ENCODE data around the gene NCKAP5. TPM values are rescaled to one million over a fixed set of nuclear protein-coding genes. Genes with fewer than 3 reads are reported as not detected.

NCKAP5 gene
- total RNA-seq, 1 donor from 2014 or later: 0.20 TPM

GRCh38 chr2:133600266-133600928 is 32.1 kb upstream of the NCKAP5 start:
- no peak for TF ChIP-seq CTCF (IDR thresholded peaks at IDR 0.05; ENCODE audit: partially characterized antibody, unreplicated experiment)
- Mint-ChIP-seq H3K4me3 (ENCODE audit: unreplicated experiment) (no peak overlapping the region), H3K4me1 (ENCODE audit: low read depth, unreplicated experiment) (no peaks in the 10 kb centered on the region), H3K27me3 (ENCODE audit: unreplicated experiment) (peaks cover 2% of the 10 kb centered on the region), H3K36me3 (ENCODE audit: unreplicated experiment) (no peaks in the 10 kb centered on the region), H3K27ac (ENCODE audit: unreplicated experiment) (no peak overlapping the region), H3K9me3 (ENCODE audit: unreplicated experiment) (no peaks in the 10 kb centered on the region)
- no peak for DNase-seq

- no peaks in the 10 kb centered on the region for H3K36me3 Mint-ChIP-seq (ENCODE audit: unreplicated experiment)
- H3K4me3 Mint-ChIP-seq (ENCODE audit: unreplicated experiment): no peak overlapping the region
- no peaks in the 10 kb centered on the region for H3K4me1 Mint-ChIP-seq (ENCODE audit: low read depth, unreplicated experiment)
- TF ChIP-seq CTCF (IDR thresholded peaks at IDR 0.05; ENCODE audit: partially characterized antibody, unreplicated experiment): no peak
- H3K27ac Mint-ChIP-seq (ENCODE audit: unreplicated experiment): no peak overlapping the region
- H3K27me3 Mint-ChIP-seq (ENCODE audit: unreplicated experiment): peaks cover 2% of the 10 kb centered on the region
- H3K9me3 Mint-ChIP-seq (ENCODE audit: unreplicated experiment): no peaks in the 10 kb centered on the region
- no peak for DNase-seq
Observed at GRCh38 chr2:133599811-133600210, 31.5 kb upstream of the NCKAP5 start.

- no peaks in the 10 kb centered on the region for H3K36me3 Mint-ChIP-seq (ENCODE audit: unreplicated experiment)
- no peak for TF ChIP-seq CTCF (IDR thresholded peaks at IDR 0.05; ENCODE audit: partially characterized antibody, unreplicated experiment)
- H3K4me3 Mint-ChIP-seq (ENCODE audit: unreplicated experiment): no peak overlapping the region
- no peaks in the 10 kb centered on the region for H3K9me3 Mint-ChIP-seq (ENCODE audit: unreplicated experiment)
- H3K27ac Mint-ChIP-seq (ENCODE audit: unreplicated experiment): no peak overlapping the region
- DNase-seq: no peak
- H3K27me3 Mint-ChIP-seq (ENCODE audit: unreplicated experiment): peaks cover 2% of the 10 kb centered on the region
- H3K4me1 Mint-ChIP-seq (ENCODE audit: low read depth, unreplicated experiment): no peaks in the 10 kb centered on the region
Observed at GRCh38 chr2:133599211-133599803, 31.0 kb upstream of the NCKAP5 start.

DNA sequence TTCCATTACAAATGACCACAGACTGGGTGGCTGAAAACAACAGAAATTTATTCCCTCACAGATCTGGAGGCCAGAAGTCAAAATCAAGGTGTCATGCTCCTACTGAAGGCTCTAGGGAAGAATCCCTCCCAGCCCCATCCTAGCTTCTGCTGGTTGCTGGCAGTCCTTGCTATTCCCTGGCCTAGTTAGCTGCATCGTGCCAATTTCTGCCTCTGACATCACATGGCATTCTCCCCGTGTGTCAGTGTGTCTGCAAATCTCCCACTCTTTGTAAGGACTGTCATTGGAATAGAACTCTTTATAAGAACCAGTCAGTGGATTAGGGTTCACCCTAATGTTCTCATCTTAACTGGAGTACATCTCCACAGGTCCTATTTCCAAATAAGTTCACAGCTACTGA is 30.5 kb upstream of the NCKAP5 start:
- no peak overlapping the region for H3K4me3 Mint-ChIP-seq (ENCODE audit: unreplicated experiment)
- peaks cover 2% of the 10 kb centered on the region for H3K27me3 Mint-ChIP-seq (ENCODE audit: unreplicated experiment)
- TF ChIP-seq CTCF (IDR thresholded peaks at IDR 0.05; ENCODE audit: partially characterized antibody, unreplicated experiment): no peak
- H3K36me3 Mint-ChIP-seq (ENCODE audit: unreplicated experiment): no peaks in the 10 kb centered on the region
- H3K27ac Mint-ChIP-seq (ENCODE audit: unreplicated experiment): no peak overlapping the region
- no peaks in the 10 kb centered on the region for H3K9me3 Mint-ChIP-seq (ENCODE audit: unreplicated experiment)
- DNase-seq: no peak
- H3K4me1 Mint-ChIP-seq (ENCODE audit: low read depth, unreplicated experiment): no peaks in the 10 kb centered on the region

DNA sequence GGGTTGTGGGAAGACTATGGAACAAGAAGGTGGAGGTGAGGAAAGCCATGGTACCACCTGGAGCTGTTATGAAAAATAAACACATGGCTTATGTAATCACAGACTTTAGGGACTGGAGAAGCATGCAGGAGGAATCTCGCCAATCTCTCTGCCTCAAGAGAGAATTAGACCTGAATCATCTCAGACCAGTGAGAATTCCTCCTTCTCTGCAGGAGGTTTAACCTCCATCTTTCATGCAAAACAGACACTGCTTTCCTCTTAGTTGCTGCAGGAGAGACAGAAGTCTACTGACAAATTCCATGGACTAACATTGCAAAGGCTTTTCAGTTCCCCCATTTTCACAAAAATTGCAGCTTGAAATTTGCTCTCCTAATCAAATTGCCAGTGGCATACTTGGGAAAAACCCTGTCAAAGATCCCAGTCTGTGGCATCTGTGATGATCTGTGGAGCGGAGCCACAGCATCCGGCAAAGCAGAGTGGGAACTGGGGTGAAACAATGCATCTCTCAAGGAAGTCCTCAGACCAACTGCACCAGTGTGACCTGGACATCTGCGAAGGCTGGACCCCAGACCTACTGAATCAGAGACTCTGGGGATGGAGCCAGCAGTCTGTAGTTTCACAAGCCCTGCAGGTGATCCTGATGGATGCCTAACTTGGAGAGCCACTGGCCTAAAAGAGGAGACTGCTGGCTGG is 28.6 kb upstream of the NCKAP5 start:
- Mint-ChIP-seq H3K27ac (ENCODE audit: unreplicated experiment) (no peak overlapping the region), H3K9me3 (ENCODE audit: unreplicated experiment) (no peaks in the 10 kb centered on the region), H3K4me1 (ENCODE audit: low read depth, unreplicated experiment) (no peaks in the 10 kb centered on the region), H3K36me3 (ENCODE audit: unreplicated experiment) (no peaks in the 10 kb centered on the region), H3K4me3 (ENCODE audit: unreplicated experiment) (no peak overlapping the region), H3K27me3 (ENCODE audit: unreplicated experiment) (peaks cover under 1% of the 10 kb centered on the region)
- no peak for DNase-seq
- no peak for TF ChIP-seq CTCF (IDR thresholded peaks at IDR 0.05; ENCODE audit: partially characterized antibody, unreplicated experiment)
